Neuronal stem cell (in vitro differentiated cells): ENCODE data around the gene TMEM51.
A peak's percentile ranks its signal among the peaks of the same experiment; 100 is the strongest.

Experiments used
- DNase-seq: peaks from one replicate; pipeline ENCODE4 v3.0.0-alpha.2; 2013; ENCODE audit warnings: low spot score
- H2AFZ ChIP-seq: one replicate; pipeline ENCODE4 v1.6.1; 2013; ENCODE audit warnings: mild to moderate bottlenecking, low read length, inconsistent platforms
- H2AK5ac ChIP-seq: 2 replicates; pipeline ENCODE4 v1.6.1; 2013; ENCODE audit warnings: low read depth, mild to moderate bottlenecking, inconsistent platforms, low read length, moderate library complexity, mixed read lengths
- H2BK120ac ChIP-seq: 2 replicates; pipeline ENCODE4 v1.6.1; 2013; ENCODE audit warnings: low read depth, mild to moderate bottlenecking, inconsistent platforms, low read length, moderate library complexity, mixed read lengths
- H2BK12ac ChIP-seq: one replicate; pipeline ENCODE4 v1.6.1; 2013; ENCODE audit warnings: low read length, inconsistent platforms
- H2BK15ac ChIP-seq: 2 replicates; pipeline ENCODE4 v1.6.1; 2013; ENCODE audit warnings: mild to moderate bottlenecking, low read length, inconsistent platforms, mixed read lengths
- H2BK5ac ChIP-seq: one replicate; pipeline ENCODE4 v1.6.1; 2013; ENCODE audit warnings: inconsistent platforms, mild to moderate bottlenecking, low read length, moderate library complexity
- H3K14ac ChIP-seq: one replicate; pipeline ENCODE4 v1.6.1; 2013; ENCODE audit warnings: low read length, inconsistent platforms
- H3K18ac ChIP-seq: 2 replicates; pipeline ENCODE4 v1.6.1; 2013; ENCODE audit warnings: low read length, inconsistent platforms
- H3K23ac ChIP-seq: 2 replicates; pipeline ENCODE4 v1.6.1; 2013; ENCODE audit warnings: low read depth, mild to moderate bottlenecking, mixed read lengths, low read length, inconsistent platforms; ENCODE audit not compliant: poor library complexity
- H3K27ac ChIP-seq: replicated peaks from 3 replicates; pipeline ENCODE4 v1.5.1; 2013; ENCODE audit warnings: low read length, inconsistent platforms
- H3K27me3 ChIP-seq, 3 experiments: 2 replicates each; pipeline ENCODE4 v1.6.1; 2013; ENCODE audit warnings: low read length in 3 of 3, mild to moderate bottlenecking in 2 of 3, inconsistent platforms in 1 of 3, low read depth in 1 of 3, mixed read lengths in 1 of 3, moderate library complexity in 1 of 3; ENCODE audit not compliant: control insufficient read depth in 3 of 3, insufficient read depth in 3 of 3
- H3K36me3 ChIP-seq, 2 donors: replicated peaks in 1 of 2; 2 replicates each; pipeline ENCODE4 v1.6.1; 2013; ENCODE audit warnings: low read length in 2 of 2; ENCODE audit not compliant: control insufficient read depth in 2 of 2, insufficient read depth in 2 of 2
- H3K4ac ChIP-seq: 2 replicates; pipeline ENCODE4 v1.6.1; 2013; ENCODE audit warnings: inconsistent platforms, mild to moderate bottlenecking, low read length, moderate library complexity
- H3K4me1 ChIP-seq, 2 donors: 1 replicate in 1 of 2; 2 replicates in 1 of 2; pipeline ENCODE4 v1.6.1; 2013; ENCODE audit warnings: low read length in 2 of 2, low read depth in 1 of 2; ENCODE audit not compliant: control insufficient read depth in 2 of 2, insufficient read depth in 1 of 2
- H3K4me2 ChIP-seq: one replicate; pipeline ENCODE4 v1.6.1; 2013; ENCODE audit warnings: mild to moderate bottlenecking, low read length, inconsistent platforms; ENCODE audit not compliant: insufficient read depth, poor library complexity, severe bottlenecking
- H3K4me3 ChIP-seq, 2 donors: 2 replicates each; pipeline ENCODE4 v1.5.1; 2013; ENCODE audit warnings: low read length in 2 of 2, mild to moderate bottlenecking in 2 of 2, inconsistent platforms in 1 of 2, moderate library complexity in 1 of 2
- H3K79me1 ChIP-seq: one replicate; pipeline ENCODE4 v1.6.1; 2013; ENCODE audit warnings: low read depth, mild to moderate bottlenecking, inconsistent platforms, low read length, moderate library complexity
- H3K9ac ChIP-seq: one replicate; pipeline ENCODE4 v1.6.1; 2013; ENCODE audit warnings: mild to moderate bottlenecking, low read depth, low read length, inconsistent platforms; ENCODE audit not compliant: poor library complexity
- H3K9me3 ChIP-seq, 2 donors: replicated peaks in 1 of 2; 2 replicates each; pipeline versions ENCODE3 to v1.6.1; 2013; ENCODE audit warnings: low read length in 2 of 2, mild to moderate bottlenecking in 2 of 2, inconsistent platforms in 1 of 2, low read depth in 1 of 2, mixed read lengths in 1 of 2, moderate library complexity in 1 of 2; ENCODE audit not compliant: control insufficient read depth in 2 of 2, insufficient read depth in 1 of 2
- H4K8ac ChIP-seq: one replicate; pipeline ENCODE4 v1.6.1; 2013; ENCODE audit warnings: low read depth, mild to moderate bottlenecking, inconsistent platforms, low read length, moderate library complexity
- H4K91ac ChIP-seq: one replicate; pipeline ENCODE4 v1.6.1; 2013; ENCODE audit warnings: low read length, low read depth, mild to moderate bottlenecking, inconsistent platforms; ENCODE audit not compliant: poor library complexity
- WGBS, 2 donors: extraction: QIAGEN DNeasy Blood & Tissue Kit; methylation state at CpG; one replicate each; pipeline ENCODE4 v1.1.7; 2013; ENCODE audit warnings: missing lambda C conversion rate in 2 of 2, mixed read lengths in 1 of 2; ENCODE audit not compliant: insufficient read length in 2 of 2, insufficient replicate concordance in 1 of 2; ENCODE audit errors: extremely low coverage in 2 of 2; 5-methylcytosine and 5-hydroxymethylcytosine counted together

TMEM51 gene

GRCh38 chr1:15220825-15221431, 67.4 kb downstream of the TMEM51 start:
- Histone ChIP-seq H3K9me3 (peaks cover 15 to 28% of the 10 kb centered on the region in 2 donors), H3K4me1 (peaks cover 4% of the 10 kb centered on the region in 2 donors), H2AK5ac (no peak overlapping the region), H2BK12ac (no peak overlapping the region), H2BK120ac (no peak overlapping the region), H3K9ac (no peak overlapping the region), H4K91ac (no peak overlapping the region), H3K14ac (no peak overlapping the region), H3K4me2 (no peak overlapping the region), H3K4ac (no peak overlapping the region), H3K23ac (no peak overlapping the region), H3K4me3 (no peak overlapping the region), H2BK5ac (no peak overlapping the region), H3K27ac (no peak overlapping the region), H3K36me3 (peaks cover 10 to 14% of the 10 kb centered on the region in 2 donors), H3K79me1 (no peaks in the 10 kb centered on the region), H3K27me3 (no peaks in the 10 kb centered on the region), H4K8ac (no peak overlapping the region), H2AFZ (no peak overlapping the region), H3K18ac (no peak overlapping the region), H2BK15ac (no peak overlapping the region)
- no peak for DNase-seq
- no CpG with 5 or more reads among the region's 7 CpGs for WGBS, 2 donors

- Histone ChIP-seq H2AFZ (no peak overlapping the region), H2BK15ac (no peak overlapping the region), H2BK120ac (no peak overlapping the region), H3K4ac (no peak overlapping the region), H3K4me3 (no peak overlapping the region), H3K36me3 (peaks cover 10 to 14% of the 10 kb centered on the region in 2 donors), H3K23ac (no peak overlapping the region), H3K79me1 (no peaks in the 10 kb centered on the region), H2BK5ac (no peak overlapping the region), H4K91ac (no peak overlapping the region), H2AK5ac (no peak overlapping the region), H3K9ac (no peak overlapping the region), H3K27me3 (no peaks in the 10 kb centered on the region), H3K4me1 (peaks cover 6 to 10% of the 10 kb centered on the region in 2 donors), H3K4me2 (no peak overlapping the region), H3K18ac (no peak overlapping the region), H2BK12ac (no peak overlapping the region), H3K14ac (no peak overlapping the region), H4K8ac (no peak overlapping the region), H3K27ac (no peak overlapping the region), H3K9me3 (peaks cover 12 to 21% of the 10 kb centered on the region in 2 donors)
- DNase-seq = no peak
- WGBS, 2 donors = no CpG with 5 or more reads among the region's 4 CpGs
Observed at GRCh38 chr1:15222653-15223303, 69.2 kb downstream of the TMEM51 start.

- WGBS, 2 donors = no CpG with 5 or more reads among the region's 8 CpGs
- no peak overlapping the region for H2AK5ac ChIP-seq
- H3K4me3 ChIP-seq = no peak overlapping the region
- no peaks in the 10 kb centered on the region for H3K27me3 ChIP-seq
- no peak overlapping the region for H3K4me2 ChIP-seq
- H2AFZ ChIP-seq = no peak overlapping the region
- H2BK12ac ChIP-seq = no peak overlapping the region
- no peaks in the 10 kb centered on the region for H3K79me1 ChIP-seq
- H4K8ac ChIP-seq = no peak overlapping the region
- peaks cover 6 to 8% of the 10 kb centered on the region in 2 donors for H3K36me3 ChIP-seq
- no peak for DNase-seq
- no peak overlapping the region for H2BK5ac ChIP-seq
- peaks cover 6 to 10% of the 10 kb centered on the region in 2 donors for H3K4me1 ChIP-seq
- peaks cover 0 to 5% of the 10 kb centered on the region in 2 donors for H3K9me3 ChIP-seq
- H2BK120ac ChIP-seq = no peak overlapping the region
- H4K91ac ChIP-seq = no peak overlapping the region
- no peak overlapping the region for H3K27ac ChIP-seq
- H3K9ac ChIP-seq = no peak overlapping the region
- H3K23ac ChIP-seq = no peak overlapping the region
- no peak overlapping the region for H3K14ac ChIP-seq
- no peak overlapping the region for H2BK15ac ChIP-seq
- no peak overlapping the region for H3K4ac ChIP-seq
- no peak overlapping the region for H3K18ac ChIP-seq
Observed at GRCh38 chr1:15224259-15224869, 70.8 kb downstream of the TMEM51 start.

GRCh38 chr1:15224974-15225373, 71.4 kb downstream of the TMEM51 start:
- H3K9me3 ChIP-seq = no peaks in the 10 kb centered on the region
- no peak overlapping the region for H3K23ac ChIP-seq
- H3K4ac ChIP-seq = no peak overlapping the region
- no peaks in the 10 kb centered on the region for H3K27me3 ChIP-seq
- H3K36me3 ChIP-seq = peaks cover under 1 to 2% of the 10 kb centered on the region in 2 donors
- H2BK12ac ChIP-seq = no peak overlapping the region
- no peak overlapping the region for H2BK15ac ChIP-seq
- no peak overlapping the region for H3K14ac ChIP-seq
- H2BK120ac ChIP-seq = no peak overlapping the region
- H3K18ac ChIP-seq = peak overlapping the region; percentile 23
- WGBS, 2 donors = no CpG with 5 or more reads among the region's 4 CpGs
- H3K4me3 ChIP-seq = no peak overlapping the region
- H3K4me2 ChIP-seq = no peak overlapping the region
- H4K91ac ChIP-seq = no peak overlapping the region
- DNase-seq = no peak
- H4K8ac ChIP-seq = no peak overlapping the region
- no peak overlapping the region for H2AFZ ChIP-seq
- H3K4me1 ChIP-seq = peaks cover 6 to 10% of the 10 kb centered on the region in 2 donors
- no peaks in the 10 kb centered on the region for H3K79me1 ChIP-seq
- peak overlapping the region; percentile 59 for H2AK5ac ChIP-seq
- no peak overlapping the region for H3K9ac ChIP-seq
- no peak overlapping the region for H2BK5ac ChIP-seq
- no peak overlapping the region for H3K27ac ChIP-seq
